ENCODE results near the gene PTOV1.

The PTOV1 gene

GRCh38 chr19:49812452-49812996, 38.4 kb upstream of the PTOV1 start:
- Histone ChIP-seq H3K27ac (ENCODE audit: extremely low read depth, low read depth, low read length) (peak overlapping the region; percentile 67; the same call in 1 of the 2 replicates), H3K9me3 (ENCODE audit: control insufficient read depth, insufficient read depth, low read depth, low read length) (no peaks in the 10 kb centered on the region), H3K4me3 (ENCODE audit: low read depth, low read length) (peak overlapping the region; percentile 92), H3K4me1 (ENCODE audit: control insufficient read depth, insufficient read depth, low read length) (peaks cover 2% of the 10 kb centered on the region; the same call in 1 of the 2 replicates), H3K36me3 (ENCODE audit: control insufficient read depth in 2 of 2, insufficient read depth in 1 of 2, low read length in 2 of 2) (peaks cover 0 to 22% of the 10 kb centered on the region in 2 experiments; a peak in 2 of 3 replicates)
- ChIA-PET POLR2A (interaction anchor here (0.5 to 2.5 kb wide), 20 partner anchors 8 to 232 kb away, joined by 3 to 23 read pairs (median 4); partner anchors contain the start of genes AKT1S1, AP2A1, NOSIP and NUP62), CTCF (interaction anchor here (0.5 to 1.6 kb wide), 6 partner anchors 38 to 423 kb away, joined by 3 to 7 read pairs (median 4); no protein-coding TSS in a partner anchor)
- TF ChIP-seq ZNF214 (tag by site-specific recombination; IDR thresholded peaks at IDR 0.05; ENCODE audit: borderline replicate concordance) (no peak), KLF7 (tag by site-specific recombination; IDR thresholded peaks at IDR 0.05; ENCODE audit: borderline replicate concordance) (no peak), ZNF521 (tag by site-specific recombination; IDR thresholded peaks at IDR 0.05) (no peak), ZNF354C (tag by site-specific recombination; IDR thresholded peaks at IDR 0.05; ENCODE audit: borderline replicate concordance, low read depth) (no peak), ZNF292 (tag by site-specific recombination; IDR thresholded peaks at IDR 0.05; ENCODE audit: borderline replicate concordance, low read depth) (no peak)
- TF ChIP-seq, protein P1, sequence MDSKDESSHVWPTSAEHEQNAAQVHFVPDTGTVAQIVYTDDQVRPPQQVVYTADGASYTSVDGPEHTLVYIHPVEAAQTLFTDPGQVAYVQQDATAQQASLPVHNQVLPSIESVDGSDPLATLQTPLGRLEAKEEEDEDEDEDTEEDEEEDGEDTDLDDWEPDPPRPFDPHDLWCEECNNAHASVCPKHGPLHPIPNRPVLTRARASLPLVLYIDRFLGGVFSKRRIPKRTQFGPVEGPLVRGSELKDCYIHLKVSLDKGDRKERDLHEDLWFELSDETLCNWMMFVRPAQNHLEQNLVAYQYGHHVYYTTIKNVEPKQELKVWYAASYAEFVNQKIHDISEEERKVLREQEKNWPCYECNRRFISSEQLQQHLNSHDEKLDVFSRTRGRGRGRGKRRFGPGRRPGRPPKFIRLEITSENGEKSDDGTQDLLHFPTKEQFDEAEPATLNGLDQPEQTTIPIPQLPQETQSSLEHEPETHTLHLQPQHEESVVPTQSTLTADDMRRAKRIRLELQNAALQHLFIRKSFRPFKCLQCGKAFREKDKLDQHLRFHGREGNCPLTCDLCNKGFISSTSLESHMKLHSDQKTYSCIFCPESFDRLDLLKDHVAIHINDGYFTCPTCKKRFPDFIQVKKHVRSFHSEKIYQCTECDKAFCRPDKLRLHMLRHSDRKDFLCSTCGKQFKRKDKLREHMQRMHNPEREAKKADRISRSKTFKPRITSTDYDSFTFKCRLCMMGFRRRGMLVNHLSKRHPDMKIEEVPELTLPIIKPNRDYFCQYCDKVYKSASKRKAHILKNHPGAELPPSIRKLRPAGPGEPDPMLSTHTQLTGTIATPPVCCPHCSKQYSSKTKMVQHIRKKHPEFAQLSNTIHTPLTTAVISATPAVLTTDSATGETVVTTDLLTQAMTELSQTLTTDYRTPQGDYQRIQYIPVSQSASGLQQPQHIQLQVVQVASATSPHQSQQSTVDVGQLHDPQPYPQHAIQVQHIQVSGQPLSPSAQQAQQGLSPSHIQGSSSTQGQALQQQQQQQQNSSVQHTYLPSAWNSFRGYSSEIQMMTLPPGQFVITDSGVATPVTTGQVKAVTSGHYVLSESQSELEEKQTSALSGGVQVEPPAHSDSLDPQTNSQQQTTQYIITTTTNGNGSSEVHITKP (tag by site-specific recombination; IDR thresholded peaks at IDR 0.05), result 0 out of 2 replicates have a peak, but pooled peaks have one; percentile 41

DNA sequence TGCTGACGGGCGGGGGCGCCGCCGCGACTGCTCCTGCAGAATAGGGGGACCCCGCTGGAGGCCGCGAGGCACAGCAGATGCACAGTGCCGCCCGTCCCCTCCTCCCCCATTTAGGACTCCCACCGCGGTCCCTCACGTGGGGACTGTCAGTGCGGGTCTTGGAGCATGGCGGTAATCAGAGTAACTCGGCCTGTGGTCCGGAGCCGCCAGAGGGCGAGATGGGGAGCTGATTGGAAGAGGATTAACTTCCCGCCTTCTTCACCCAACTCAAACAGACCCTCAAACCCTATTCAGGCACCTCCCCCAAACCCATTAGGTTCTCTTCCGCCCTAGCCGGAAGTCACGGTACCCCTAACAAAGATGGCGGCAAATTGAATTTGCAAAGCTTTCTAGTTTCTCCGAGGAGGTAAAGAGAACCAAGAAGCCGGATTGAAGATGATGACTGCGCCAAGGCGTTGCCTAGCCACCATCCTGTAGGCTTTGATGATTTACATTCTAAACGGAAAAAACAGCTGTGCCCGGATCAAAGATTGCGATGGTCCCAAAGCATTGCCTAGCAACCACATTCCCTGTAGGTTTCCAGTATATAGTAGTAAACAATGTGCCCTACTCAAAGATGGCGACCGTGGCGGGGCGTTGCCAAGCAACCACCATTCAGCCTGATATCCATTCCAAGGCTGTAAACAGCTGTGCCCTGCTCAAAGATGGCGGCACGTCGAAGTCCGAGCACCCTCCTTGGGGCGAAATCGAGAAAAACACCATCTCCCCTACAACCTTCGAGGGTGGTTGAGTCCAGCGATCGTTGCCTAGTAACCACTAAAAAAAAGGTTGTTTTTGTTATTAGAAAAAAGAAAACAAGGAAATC, 37.7 kb upstream of the PTOV1 start, which contains the start of gene FUZ:
TSS of gene FUZ (minus strand) at position 296 of the 865 bp plus-strand sequence. CDS start at position 110, 186 bp downstream.
- ChIA-PET POLR2A (interaction anchor here (0.5 to 2.5 kb wide), 24 partner anchors 8 to 233 kb away, joined by 3 to 23 read pairs (median 4); partner anchors contain the start of genes AKT1S1, AP2A1, NOSIP and NUP62), CTCF (interaction anchor here (0.6 to 1.6 kb wide), 6 partner anchors 12 to 141 kb away, joined by 3 to 7 read pairs (median 3); no protein-coding TSS in a partner anchor)
- peak within 1 kb of the TSS; percentile 92 for H3K4me3 ChIP-seq (ENCODE audit: low read depth, low read length)
- peak within 1 kb of the TSS; percentile 67; the same call in 1 of the 2 replicates for H3K27ac ChIP-seq (ENCODE audit: extremely low read depth, low read depth, low read length)
- no peaks in the 10 kb centered on the region for H3K9me3 ChIP-seq (ENCODE audit: control insufficient read depth, insufficient read depth, low read depth, low read length)
- peaks cover 0 to 15% of the 10 kb centered on the region in 2 experiments; a peak in 2 of 3 replicates for H3K36me3 ChIP-seq (ENCODE audit: control insufficient read depth in 2 of 2, insufficient read depth in 1 of 2, low read length in 2 of 2)
- H3K4me1 ChIP-seq (ENCODE audit: control insufficient read depth, insufficient read depth, low read length), result peaks cover 2% of the 10 kb centered on the region; the same call in 1 of the 2 replicates
- TF ChIP-seq KLF9 (tag by site-specific recombination; IDR thresholded peaks at IDR 0.05; ENCODE audit: low read depth) (peak; percentile 33; the same call in 1 of the 2 replicates), IKZF3 (tag by site-specific recombination; IDR thresholded peaks at IDR 0.05) (peak; percentile 84), SP7 (tag by site-specific recombination; IDR thresholded peaks at IDR 0.05) (0 out of 2 replicates have a peak, but pooled peaks have one; percentile 43), ZNF48 (tag by site-specific recombination; IDR thresholded peaks at IDR 0.05) (no peak), ZNF416 (tag by site-specific recombination; IDR thresholded peaks at IDR 0.05) (no peak), MZF1 (tag by site-specific recombination; IDR thresholded peaks at IDR 0.05; ENCODE audit: borderline replicate concordance) (0 out of 2 replicates have a peak, but pooled peaks have one; percentile 22), ZBTB6 (tag by site-specific recombination; IDR thresholded peaks at IDR 0.05) (0 out of 2 replicates have a peak, but pooled peaks have one; percentile 10), ZNF391 (tag by site-specific recombination; IDR thresholded peaks at IDR 0.05; ENCODE audit: borderline replicate concordance, low read depth) (peak; percentile 62; the same call in 1 of the 2 replicates), ZNF19 (tag by site-specific recombination; IDR thresholded peaks at IDR 0.05; ENCODE audit: low read depth) (no peak), ZNF394 (tag by site-specific recombination; IDR thresholded peaks at IDR 0.05; ENCODE audit: borderline replicate concordance) (0 out of 2 replicates have a peak, but pooled peaks have one; percentile 22), ZSCAN23 (tag by site-specific recombination; IDR thresholded peaks at IDR 0.05) (no peak), BCL6B (tag by site-specific recombination; IDR thresholded peaks at IDR 0.05) (no peak), ZNF10 (tag by site-specific recombination; IDR thresholded peaks at IDR 0.05) (peak; percentile 47; the same call in 1 of the 2 replicates), GLIS2 (tag by site-specific recombination; IDR thresholded peaks at IDR 0.05) (peak; percentile 81), ZIC2 (tag by site-specific recombination; IDR thresholded peaks at IDR 0.05) (peak; percentile 64; the same call in 1 of the 2 replicates)
- TF ChIP-seq, protein P2, sequence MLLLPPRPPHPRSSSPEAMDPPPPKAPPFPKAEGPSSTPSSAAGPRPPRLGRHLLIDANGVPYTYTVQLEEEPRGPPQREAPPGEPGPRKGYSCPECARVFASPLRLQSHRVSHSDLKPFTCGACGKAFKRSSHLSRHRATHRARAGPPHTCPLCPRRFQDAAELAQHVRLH (tag by site-specific recombination; IDR thresholded peaks at IDR 0.05), result peak; percentile 82
- TF ChIP-seq, protein P3, sequence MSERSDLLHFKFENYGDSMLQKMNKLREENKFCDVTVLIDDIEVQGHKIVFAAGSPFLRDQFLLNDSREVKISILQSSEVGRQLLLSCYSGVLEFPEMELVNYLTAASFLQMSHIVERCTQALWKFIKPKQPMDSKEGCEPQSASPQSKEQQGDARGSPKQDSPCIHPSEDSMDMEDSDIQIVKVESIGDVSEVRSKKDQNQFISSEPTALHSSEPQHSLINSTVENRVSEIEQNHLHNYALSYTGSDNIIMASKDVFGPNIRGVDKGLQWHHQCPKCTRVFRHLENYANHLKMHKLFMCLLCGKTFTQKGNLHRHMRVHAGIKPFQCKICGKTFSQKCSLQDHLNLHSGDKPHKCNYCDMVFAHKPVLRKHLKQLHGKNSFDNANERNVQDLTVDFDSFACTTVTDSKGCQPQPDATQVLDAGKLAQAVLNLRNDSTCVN (tag by site-specific recombination; optimal IDR thresholded peaks at IDR 0.05), result no peak

All from HEK293 (cell line).